Measurements from ENCODE around the gene IQGAP3.
A peak's percentile ranks its signal among the peaks of the same experiment; 100 is the strongest.

IQGAP3 gene

GRCh38 chr1:156577550-156577949 is 5.2 kb upstream of the IQGAP3 start:
- Histone ChIP-seq H3K4me2 (ENCODE audit: low read length) (no peak overlapping the region), H2AFZ (ENCODE audit: low read depth, low read length) (no peak overlapping the region)

GRCh38 chr1:156574039-156574633 is 1.8 kb upstream of the IQGAP3 start:
- Histone ChIP-seq H3K4me1 (ENCODE audit: low read length) (peaks cover 12% of the 10 kb centered on the region), H3K9ac (ENCODE audit: low read length) (no peak overlapping the region), H3K27me3 (ENCODE audit: low read depth, low read length) (peaks cover 20% of the 10 kb centered on the region), H3K4me2 (ENCODE audit: low read length) (no peak overlapping the region), H3K36me3 (replicated peaks; ENCODE audit: low read depth, low read length) (no peaks in the 10 kb centered on the region), H3K9me3 (ENCODE audit: insufficient read depth, low read length) (no peaks in the 10 kb centered on the region), H2AFZ (ENCODE audit: low read depth, low read length) (no peak overlapping the region), H3K27ac (ENCODE audit: low read length) (no peak overlapping the region), H3K4me3 (ENCODE audit: low read length) (no peak overlapping the region), H4K20me1 (ENCODE audit: insufficient read depth, low read length) (no peaks in the 10 kb centered on the region), H3K79me2 (ENCODE audit: low read length) (no peaks in the 10 kb centered on the region)
- TF ChIP-seq EZH2phosphoT487 (IDR thresholded peaks at IDR 0.05; ENCODE audit: low read depth) = no peak
- TF ChIP-seq, protein P1, sequence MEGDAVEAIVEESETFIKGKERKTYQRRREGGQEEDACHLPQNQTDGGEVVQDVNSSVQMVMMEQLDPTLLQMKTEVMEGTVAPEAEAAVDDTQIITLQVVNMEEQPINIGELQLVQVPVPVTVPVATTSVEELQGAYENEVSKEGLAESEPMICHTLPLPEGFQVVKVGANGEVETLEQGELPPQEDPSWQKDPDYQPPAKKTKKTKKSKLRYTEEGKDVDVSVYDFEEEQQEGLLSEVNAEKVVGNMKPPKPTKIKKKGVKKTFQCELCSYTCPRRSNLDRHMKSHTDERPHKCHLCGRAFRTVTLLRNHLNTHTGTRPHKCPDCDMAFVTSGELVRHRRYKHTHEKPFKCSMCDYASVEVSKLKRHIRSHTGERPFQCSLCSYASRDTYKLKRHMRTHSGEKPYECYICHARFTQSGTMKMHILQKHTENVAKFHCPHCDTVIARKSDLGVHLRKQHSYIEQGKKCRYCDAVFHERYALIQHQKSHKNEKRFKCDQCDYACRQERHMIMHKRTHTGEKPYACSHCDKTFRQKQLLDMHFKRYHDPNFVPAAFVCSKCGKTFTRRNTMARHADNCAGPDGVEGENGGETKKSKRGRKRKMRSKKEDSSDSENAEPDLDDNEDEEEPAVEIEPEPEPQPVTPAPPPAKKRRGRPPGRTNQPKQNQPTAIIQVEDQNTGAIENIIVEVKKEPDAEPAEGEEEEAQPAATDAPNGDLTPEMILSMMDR (IDR thresholded peaks at IDR 0.05; ENCODE audit: low read depth, low read length) = peak; percentile 16; the same call in 1 of the 2 replicates

More at GRCh38 chr1:156577550-156577949, 5.2 kb upstream of the IQGAP3 start:
- Histone ChIP-seq H4K20me1 (ENCODE audit: insufficient read depth, low read length) (no peaks in the 10 kb centered on the region), H3K36me3 (replicated peaks; ENCODE audit: low read depth, low read length) (no peaks in the 10 kb centered on the region), H3K27ac (ENCODE audit: low read length) (no peak overlapping the region), H3K27me3 (ENCODE audit: low read depth, low read length) (peaks cover 10% of the 10 kb centered on the region), H3K4me3 (ENCODE audit: low read length) (no peak overlapping the region), H3K9me3 (ENCODE audit: insufficient read depth, low read length) (no peaks in the 10 kb centered on the region), H3K4me1 (ENCODE audit: low read length) (peaks cover 3% of the 10 kb centered on the region; the same call in 1 of the 2 replicates), H3K79me2 (ENCODE audit: low read length) (no peaks in the 10 kb centered on the region), H3K9ac (ENCODE audit: low read length) (no peak overlapping the region)
- no peak for TF ChIP-seq EZH2phosphoT487 (IDR thresholded peaks at IDR 0.05; ENCODE audit: low read depth)
- TF ChIP-seq, protein P1 (IDR thresholded peaks at IDR 0.05; ENCODE audit: low read depth, low read length) = no peak

GRCh38 chr1:156572663-156573018 is 276 bp upstream of the IQGAP3 start:
- H2AFZ ChIP-seq (ENCODE audit: low read depth, low read length) = peak overlapping the region; percentile 78
- peaks cover 12% of the 10 kb centered on the region for H3K4me1 ChIP-seq (ENCODE audit: low read length)
- H3K9ac ChIP-seq (ENCODE audit: low read length) = peak overlapping the region; percentile 65
- peak overlapping the region; percentile 86 for H3K4me3 ChIP-seq (ENCODE audit: low read length)
- no peaks in the 10 kb centered on the region for H3K79me2 ChIP-seq (ENCODE audit: low read length)
- H3K36me3 ChIP-seq (replicated peaks; ENCODE audit: low read depth, low read length) = no peaks in the 10 kb centered on the region
- TF ChIP-seq, protein P1 (IDR thresholded peaks at IDR 0.05; ENCODE audit: low read depth, low read length) = no peak
- TF ChIP-seq EZH2phosphoT487 (IDR thresholded peaks at IDR 0.05; ENCODE audit: low read depth) = no peak
- peak overlapping the region; percentile 87 for H3K4me2 ChIP-seq (ENCODE audit: low read length)
- H3K27ac ChIP-seq (ENCODE audit: low read length) = no peak overlapping the region
- H3K9me3 ChIP-seq (ENCODE audit: insufficient read depth, low read length) = no peaks in the 10 kb centered on the region
- no peaks in the 10 kb centered on the region for H4K20me1 ChIP-seq (ENCODE audit: insufficient read depth, low read length)
- H3K27me3 ChIP-seq (ENCODE audit: low read depth, low read length) = peaks cover 20% of the 10 kb centered on the region

- H2AFZ ChIP-seq (ENCODE audit: low read depth, low read length) = peak overlapping the region; percentile 78; the same call in 1 of the 2 replicates
- peaks cover 18% of the 10 kb centered on the region for H3K27me3 ChIP-seq (ENCODE audit: low read depth, low read length)
- H3K27ac ChIP-seq (ENCODE audit: low read length) = no peak overlapping the region
- H3K4me2 ChIP-seq (ENCODE audit: low read length) = peak overlapping the region; percentile 87
- no peaks in the 10 kb centered on the region for H3K36me3 ChIP-seq (replicated peaks; ENCODE audit: low read depth, low read length)
- peak overlapping the region; percentile 86 for H3K4me3 ChIP-seq (ENCODE audit: low read length)
- H3K79me2 ChIP-seq (ENCODE audit: low read length) = no peaks in the 10 kb centered on the region
- no peaks in the 10 kb centered on the region for H4K20me1 ChIP-seq (ENCODE audit: insufficient read depth, low read length)
- H3K9ac ChIP-seq (ENCODE audit: low read length) = peak overlapping the region; percentile 65
- peaks cover 12% of the 10 kb centered on the region for H3K4me1 ChIP-seq (ENCODE audit: low read length)
- no peak for TF ChIP-seq EZH2phosphoT487 (IDR thresholded peaks at IDR 0.05; ENCODE audit: low read depth)
- TF ChIP-seq, protein P1 (IDR thresholded peaks at IDR 0.05; ENCODE audit: low read depth, low read length) = no peak
- no peaks in the 10 kb centered on the region for H3K9me3 ChIP-seq (ENCODE audit: insufficient read depth, low read length)
Observed at GRCh38 chr1:156571261-156571852, 1.0 kb downstream of the IQGAP3 start.
